GF-D8 (cell line): ENCODE data around the gene TMEM213.

Experiments used
- DNase-seq: peaks from one replicate; lab custom pipeline; 2025; lab: John Stamatoyannopoulos, UW

TMEM213 gene

GRCh38 chr7:138797715-138798320 is at the start of gene TMEM213, which contains the start of gene ATP6V0A4:
TMEM213 (plus strand) TSS chr7:138797994; CDS start chr7:138798105, 111 bp downstream.
ATP6V0A4 (minus strand) TSS chr7:138798196; CDS start chr7:138771247, 26,949 bp downstream.
- no peak for DNase-seq

GRCh38 chr7:138748666-138749065 is 49.1 kb upstream of the TMEM213 start:
- no peak for DNase-seq

GRCh38 chr7:138749960-138750359 is 47.8 kb upstream of the TMEM213 start:
- DNase-seq, result no peak

GRCh38 chr7:138750473-138750872 is 47.3 kb upstream of the TMEM213 start:
- DNase-seq, result no peak

- no peak for DNase-seq
Measured at GRCh38 chr7:138750901-138751464, 46.8 kb upstream of the TMEM213 start.

- no peak for DNase-seq
Measured at GRCh38 chr7:138752518-138753149, 45.2 kb upstream of the TMEM213 start.

- DNase-seq, result no peak
Measured at GRCh38 chr7:138753150-138753518, 44.7 kb upstream of the TMEM213 start.

GRCh38 chr7:138753610-138754009 is 44.2 kb upstream of the TMEM213 start:
- DNase-seq, result no peak

- DNase-seq, result no peak
Measured at GRCh38 chr7:138755331-138755747, 42.5 kb upstream of the TMEM213 start.

- DNase-seq, result no peak
Measured at GRCh38 chr7:138755842-138756590, 41.8 kb upstream of the TMEM213 start.

- DNase-seq, result no peak
Measured at GRCh38 chr7:138756591-138757242, 41.1 kb upstream of the TMEM213 start.

GRCh38 chr7:138768241-138768640 is 29.6 kb upstream of the TMEM213 start:
- DNase-seq, result no peak

GRCh38 chr7:138770904-138771303 is 26.9 kb upstream of the TMEM213 start:
- DNase-seq, result no peak

- no peak for DNase-seq
Measured at GRCh38 chr7:138773176-138773575, 24.6 kb upstream of the TMEM213 start.

- DNase-seq, result no peak
Measured at GRCh38 chr7:138773817-138774216, 24.0 kb upstream of the TMEM213 start.

GRCh38 chr7:138776166-138776833 is 21.5 kb upstream of the TMEM213 start:
- no peak for DNase-seq

- no peak for DNase-seq
Measured at GRCh38 chr7:138781004-138781403, 16.8 kb upstream of the TMEM213 start.

- no peak for DNase-seq
Measured at GRCh38 chr7:138784692-138785091, 13.1 kb upstream of the TMEM213 start.

- no peak for DNase-seq
Measured at GRCh38 chr7:138785587-138786437, 12.0 kb upstream of the TMEM213 start.

- no peak for DNase-seq
Measured at GRCh38 chr7:138796038-138796615, 1.7 kb upstream of the TMEM213 start.
